GM21360 (cell line): ENCODE data around the gene EXOC6B.

ENCODE experiments used
- ATAC-seq: cut with Tn5 transposase; IDR thresholded peaks from one replicate; pipeline ENCODE4 v1.9.1; 2021; ENCODE audit warnings: mild to moderate bottlenecking, moderate library complexity; ENCODE audit not compliant: unreplicated experiment

Gene EXOC6B

DNA sequence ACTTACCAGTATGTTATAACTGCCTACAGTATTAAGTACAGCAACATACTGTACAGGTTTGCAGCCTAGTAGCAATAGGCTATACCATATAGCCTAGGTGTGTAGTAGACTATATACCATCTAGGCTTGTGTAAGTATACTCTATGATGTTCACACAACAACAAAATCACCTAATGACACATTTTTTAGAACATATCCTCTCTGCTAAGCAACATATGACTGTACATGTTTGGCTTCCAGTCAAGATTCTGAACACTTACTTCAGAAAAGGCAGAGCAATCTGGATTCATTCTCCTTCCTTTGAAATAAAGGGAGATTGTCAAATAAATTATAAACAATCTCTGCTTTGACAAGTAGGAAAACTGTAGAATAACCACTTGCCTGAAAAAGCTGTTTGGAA, 81.8 kb downstream of the EXOC6B start:
- no peak for ATAC-seq

DNA sequence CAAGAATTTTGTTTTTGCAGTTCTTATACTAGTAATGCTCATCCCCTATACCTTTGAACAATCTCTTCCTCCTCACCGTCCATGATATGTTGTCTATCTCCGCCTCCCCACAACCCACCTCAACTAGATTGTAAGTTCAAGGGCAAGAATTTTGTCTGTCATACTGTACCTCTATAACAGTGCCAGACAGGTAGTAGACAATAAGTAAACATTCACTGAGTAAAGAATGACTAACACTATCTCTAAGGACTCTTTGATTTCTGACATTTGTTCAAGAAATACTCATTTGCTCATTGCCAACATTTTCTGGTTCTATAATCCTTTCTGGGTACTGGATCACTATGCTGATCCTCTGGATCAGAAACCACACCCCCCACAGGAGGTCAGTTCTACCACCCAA, 82.4 kb downstream of the EXOC6B start:
- no peak for ATAC-seq

DNA sequence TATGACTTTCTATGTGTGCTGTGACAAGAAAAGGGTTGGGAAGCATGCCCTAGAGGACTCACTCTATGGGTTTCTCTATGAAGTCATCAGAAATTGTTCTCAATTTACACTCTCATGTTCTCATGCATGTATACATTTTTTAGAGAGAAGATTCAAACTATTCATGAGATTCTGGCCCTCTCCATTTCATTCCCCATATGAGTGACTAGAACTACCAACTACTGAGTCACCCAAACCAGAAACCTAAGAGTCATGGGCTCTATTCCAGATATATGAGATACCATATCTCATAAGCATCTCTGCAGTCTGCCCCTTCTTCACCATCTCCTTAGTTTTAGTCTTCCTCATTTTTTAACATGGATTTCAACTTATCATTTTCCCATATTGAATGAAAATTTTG, 87.7 kb downstream of the EXOC6B start:
- no peak for ATAC-seq

DNA sequence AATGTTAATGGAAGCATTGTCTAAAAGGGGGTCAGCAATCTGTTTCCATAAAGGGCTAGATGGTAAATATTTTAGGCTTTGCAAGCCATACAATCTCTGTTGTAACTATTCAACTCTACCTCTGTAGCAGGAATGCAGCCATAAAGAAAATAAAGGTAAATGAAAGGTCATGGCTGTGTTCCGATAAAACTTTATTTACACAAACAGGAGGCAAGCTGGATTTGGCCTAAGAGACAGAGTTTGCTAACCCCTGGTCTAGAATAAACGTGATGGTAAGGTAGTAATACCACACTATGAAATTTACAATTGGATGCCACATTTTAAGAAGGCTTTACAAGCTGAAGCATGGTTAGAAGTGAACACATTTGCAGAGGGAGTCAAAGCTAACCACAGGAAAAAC, 91.4 kb downstream of the EXOC6B start:
- no peak for ATAC-seq

DNA sequence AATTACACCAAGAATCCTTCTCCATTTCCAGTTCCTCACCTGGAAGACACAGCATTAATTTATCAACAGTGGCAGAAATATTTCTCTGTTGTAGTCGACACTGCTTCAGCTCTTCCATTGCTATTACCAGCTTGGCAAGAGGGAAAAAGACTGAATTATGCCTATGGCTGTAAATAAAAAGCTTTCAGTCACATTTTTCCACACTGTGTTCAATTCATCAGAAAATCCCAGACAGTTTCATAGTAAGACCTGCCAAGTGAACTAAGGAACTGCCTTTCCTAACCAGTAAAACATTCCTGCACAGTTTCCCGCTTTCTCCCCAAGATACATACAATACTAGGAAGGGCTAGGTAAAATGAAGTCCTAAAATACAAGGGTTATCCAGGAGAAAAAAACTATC, 94.7 kb downstream of the EXOC6B start:
- no peak for ATAC-seq

DNA sequence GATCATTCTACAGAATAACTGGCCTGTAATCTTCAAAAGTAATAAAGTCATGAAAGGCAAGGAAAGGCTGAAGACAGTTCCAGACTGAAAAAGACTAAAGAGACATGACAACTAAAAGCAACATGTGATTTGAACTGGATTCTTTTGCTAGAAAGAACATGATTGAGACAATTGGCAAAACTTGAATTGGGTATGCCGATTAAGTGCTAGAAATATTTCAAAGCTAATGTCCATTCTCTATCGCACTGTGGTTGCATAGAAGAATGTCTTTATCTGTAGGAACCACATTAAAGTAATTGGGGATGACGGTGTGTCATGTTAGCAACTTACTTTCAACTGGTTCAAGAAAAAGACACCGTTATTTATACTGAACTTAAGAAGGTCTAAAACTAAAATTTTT, 98.5 kb downstream of the EXOC6B start:
- no peak for ATAC-seq

DNA sequence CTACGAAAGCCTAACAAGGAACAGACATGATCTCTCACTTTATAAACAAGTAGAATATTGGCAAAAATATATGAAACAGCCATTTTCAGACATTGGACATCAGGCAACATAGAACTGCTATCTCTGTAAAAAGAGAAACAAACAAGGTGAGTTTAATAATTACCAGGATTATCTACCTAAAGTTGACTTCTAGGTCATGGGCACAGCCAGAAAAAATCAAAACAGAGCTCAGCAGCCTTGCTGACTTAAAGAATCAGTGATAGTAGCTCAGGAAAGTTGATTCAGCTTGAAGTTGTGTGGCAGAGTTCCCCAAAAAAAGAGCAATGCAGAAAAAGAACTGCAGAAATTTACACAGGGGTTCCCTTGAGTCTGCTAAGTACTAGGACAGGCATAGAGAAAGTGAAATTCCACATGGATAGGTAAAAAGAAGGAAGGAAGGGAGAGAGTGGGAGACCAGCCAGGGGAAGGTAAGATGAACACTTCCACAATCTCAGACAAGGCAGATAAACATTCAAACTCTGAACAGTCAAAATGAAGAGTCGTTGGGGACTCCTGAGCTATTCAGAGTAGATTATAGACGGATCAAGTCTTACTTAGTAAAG, 102.0 kb downstream of the EXOC6B start:
- ATAC-seq, result no peak

DNA sequence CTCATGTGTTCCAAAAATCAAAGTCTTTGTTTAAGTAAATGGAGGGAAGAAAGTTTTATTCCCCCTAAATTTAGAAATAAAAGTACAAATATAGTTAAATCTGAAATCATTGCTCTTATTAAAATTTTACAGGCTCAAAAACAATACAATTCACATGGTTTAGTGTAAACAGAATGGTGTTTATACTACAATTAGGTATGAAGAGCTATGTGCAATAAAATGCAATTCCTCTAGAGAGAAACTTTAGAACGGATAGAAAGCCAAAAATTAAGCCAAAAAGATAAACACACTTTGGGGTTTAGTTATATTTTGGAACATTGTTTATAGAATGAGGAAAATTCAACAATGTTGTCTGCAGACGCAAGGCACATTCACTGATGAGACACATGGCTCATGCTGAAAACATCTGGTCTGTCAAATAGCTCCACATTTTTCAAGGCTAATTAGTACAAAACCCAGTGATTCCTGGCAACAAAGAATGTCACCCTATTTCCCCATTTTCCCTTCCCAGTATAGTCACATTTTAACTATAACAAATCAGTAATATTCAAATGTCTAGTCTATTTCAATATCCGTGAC, 103.3 kb downstream of the EXOC6B start:
- ATAC-seq, result no peak

DNA sequence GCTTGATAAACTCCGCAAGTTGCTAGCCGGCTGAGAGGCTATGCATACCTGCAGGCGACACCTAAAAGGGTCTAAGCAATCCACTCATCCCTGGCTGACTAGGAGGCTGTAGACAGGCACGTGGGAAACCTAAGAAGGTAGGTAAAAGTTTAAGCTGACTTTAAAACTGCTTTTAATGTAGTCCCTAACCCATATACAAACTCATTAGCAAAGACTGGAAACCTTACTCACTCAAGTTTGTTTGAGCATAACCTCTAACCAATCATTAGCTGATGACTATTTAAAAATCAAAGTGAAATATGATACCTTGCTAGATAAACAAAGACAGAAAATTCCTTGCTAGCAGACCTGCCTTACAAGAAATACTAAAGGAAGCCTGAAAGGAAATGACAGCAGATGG, 106.4 kb downstream of the EXOC6B start:
- no peak for ATAC-seq

DNA sequence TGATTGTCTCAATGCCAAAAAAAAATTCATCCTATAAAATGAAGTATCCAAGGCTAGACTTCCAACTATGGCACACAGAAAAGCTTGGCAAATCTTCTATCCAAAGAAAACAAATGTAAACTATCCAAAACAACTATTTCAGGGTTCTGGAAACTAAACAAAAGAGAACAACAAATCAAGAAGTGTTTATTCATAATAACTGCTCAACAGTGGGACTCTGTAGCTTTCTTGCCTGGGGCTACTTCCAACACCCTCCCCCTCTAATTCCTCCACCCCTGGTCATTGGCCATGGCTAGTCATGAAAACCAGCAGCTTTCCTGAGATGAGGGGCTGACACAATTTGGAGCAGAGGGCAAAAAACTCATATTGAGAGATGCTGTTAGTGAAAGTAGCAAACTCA, 107.0 kb downstream of the EXOC6B start:
- no peak for ATAC-seq

DNA sequence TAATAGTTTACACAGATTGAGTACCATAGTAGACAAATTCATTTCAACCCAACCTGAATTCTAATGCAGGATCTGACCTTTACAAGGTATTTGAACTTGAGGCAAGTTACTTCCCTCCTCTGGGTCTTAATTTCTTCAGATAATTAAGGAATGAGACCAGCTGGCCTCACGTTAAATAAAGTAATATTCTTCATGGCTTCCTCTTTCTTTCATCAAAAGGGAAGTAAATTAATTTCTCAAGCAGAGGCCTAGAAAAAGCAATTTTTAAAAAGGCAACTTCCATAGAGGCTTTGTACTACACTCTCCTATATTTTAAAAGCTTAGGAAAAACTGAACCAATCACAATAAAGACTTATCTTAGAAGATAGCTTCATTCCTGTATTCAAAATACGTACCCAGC, 109.2 kb downstream of the EXOC6B start:
- no peak for ATAC-seq

DNA sequence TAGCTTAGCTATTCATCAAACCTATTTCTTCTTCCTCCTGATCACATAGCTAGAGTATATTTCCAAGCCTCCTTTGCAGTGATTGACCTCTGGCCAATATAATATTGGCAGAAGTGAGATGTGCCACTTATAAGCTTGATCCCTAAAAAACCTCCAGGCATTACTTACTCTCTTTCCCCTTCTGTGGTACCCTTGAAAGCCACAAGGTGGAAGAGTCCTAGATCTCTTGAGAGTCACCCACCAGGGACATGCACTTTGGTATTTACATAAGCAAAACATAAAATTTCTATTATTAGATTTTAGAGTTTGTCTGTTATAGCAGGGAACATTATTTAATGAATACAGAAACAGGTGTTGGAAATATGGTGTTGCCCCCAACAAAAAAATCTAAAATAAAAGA, 112.0 kb downstream of the EXOC6B start:
- ATAC-seq, result no peak

DNA sequence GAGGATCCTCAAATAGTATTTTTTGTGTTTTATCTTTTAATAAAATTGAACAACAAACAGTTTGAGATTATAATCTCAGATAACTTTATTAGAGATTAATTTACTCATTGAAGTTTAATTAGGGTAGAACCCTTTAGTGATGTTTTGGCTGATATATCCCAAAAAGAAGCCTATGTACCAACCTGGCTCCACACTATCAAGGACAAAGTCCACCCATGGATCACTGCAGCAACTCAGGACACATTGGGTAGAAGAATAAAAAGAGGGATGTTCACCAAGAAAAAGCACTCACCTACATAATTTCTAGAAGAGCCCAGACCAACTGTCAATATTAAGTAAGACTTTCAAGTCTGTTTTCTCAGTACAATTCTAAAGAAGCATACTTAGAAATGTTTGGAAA, 112.9 kb downstream of the EXOC6B start:
- no peak for ATAC-seq

DNA sequence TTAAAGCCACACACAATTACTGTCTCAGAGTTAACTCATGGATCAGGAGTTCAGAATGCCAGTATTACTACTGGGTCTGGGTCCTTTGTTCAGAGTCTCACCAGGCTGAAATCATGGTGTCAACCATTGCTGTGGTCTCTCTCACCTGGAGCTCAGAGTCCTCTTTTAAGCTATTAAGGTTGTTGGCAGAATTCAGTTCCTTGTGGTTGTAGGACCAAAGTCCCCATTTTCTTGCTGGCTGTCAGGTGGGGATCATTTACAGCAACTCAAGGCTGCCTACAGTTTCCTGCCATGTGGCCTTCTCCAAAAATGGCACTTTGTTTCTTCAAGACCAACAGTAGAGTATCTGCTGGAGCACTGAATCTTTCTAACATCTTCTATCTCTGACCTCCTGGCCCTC, 113.5 kb downstream of the EXOC6B start:
- no peak for ATAC-seq

DNA sequence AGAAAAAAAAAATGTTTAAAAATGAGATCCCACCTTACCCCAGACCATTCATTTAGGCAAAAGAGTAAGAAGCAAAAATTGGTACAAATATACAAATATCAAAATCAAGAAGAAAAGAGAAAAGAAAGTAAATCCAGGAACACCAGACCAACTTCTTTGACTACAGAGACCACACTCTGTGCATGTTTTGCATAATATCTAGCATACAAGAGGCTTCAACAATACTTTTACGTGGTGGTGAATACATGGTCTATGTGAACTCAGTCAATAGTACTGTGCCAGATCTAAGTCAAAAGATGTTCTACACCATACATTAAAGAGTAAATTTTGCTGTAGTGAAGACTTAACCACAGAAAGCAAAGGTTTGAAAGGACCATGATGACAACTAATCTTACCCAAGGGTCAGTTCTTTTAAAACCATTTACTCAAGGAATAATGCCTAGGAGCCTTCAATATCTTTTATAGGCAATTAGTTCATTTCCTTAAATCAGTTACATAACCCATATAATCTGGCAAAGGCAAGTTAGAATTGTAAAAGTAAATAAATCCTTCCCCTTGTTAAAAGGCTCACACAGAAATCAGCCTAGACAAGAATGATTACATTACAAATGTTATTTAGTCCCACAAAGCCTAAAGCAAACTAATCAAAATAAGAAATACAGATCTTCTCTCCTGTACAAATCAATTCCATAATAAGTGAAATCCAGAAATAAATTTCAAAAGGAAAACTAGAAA, 115.2 kb downstream of the EXOC6B start:
- no peak for ATAC-seq

DNA sequence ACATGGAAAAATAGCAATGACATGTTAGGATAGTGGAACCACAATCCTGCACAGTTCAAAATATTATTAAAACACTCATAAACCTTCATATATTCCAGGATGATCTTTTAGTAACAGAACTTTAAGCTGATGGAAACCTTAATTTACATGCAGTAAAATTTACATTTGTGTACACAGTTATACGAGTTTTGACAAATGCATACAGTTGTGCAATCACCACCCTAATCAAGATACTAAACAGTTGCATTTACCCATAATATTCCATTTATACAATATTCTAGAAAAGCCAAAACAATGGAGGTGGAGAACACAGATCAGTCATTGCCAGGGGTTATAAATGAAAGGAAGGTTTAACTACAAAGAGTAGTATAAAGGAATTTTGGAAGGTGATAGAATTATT, 117.6 kb downstream of the EXOC6B start:
- no peak for ATAC-seq

DNA sequence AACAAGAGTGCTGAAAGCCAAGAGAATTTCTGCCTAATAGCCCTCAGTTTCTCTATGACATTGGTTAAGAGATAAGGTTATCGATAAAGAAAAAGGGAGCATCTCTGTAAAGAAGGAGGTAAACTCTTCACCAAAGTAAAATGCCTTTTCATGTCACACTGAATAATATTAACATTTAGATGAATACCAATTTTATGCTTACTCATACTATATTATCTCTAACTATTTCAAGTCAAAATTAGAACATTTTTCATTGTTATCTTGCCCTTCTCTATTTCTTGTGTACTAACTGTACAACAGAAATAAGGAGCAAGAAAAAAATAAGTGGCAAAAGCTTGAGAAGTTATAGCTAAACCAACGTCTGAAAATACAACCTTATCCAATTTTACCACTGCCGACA, 127.5 kb downstream of the EXOC6B start:
- ATAC-seq, result no peak

DNA sequence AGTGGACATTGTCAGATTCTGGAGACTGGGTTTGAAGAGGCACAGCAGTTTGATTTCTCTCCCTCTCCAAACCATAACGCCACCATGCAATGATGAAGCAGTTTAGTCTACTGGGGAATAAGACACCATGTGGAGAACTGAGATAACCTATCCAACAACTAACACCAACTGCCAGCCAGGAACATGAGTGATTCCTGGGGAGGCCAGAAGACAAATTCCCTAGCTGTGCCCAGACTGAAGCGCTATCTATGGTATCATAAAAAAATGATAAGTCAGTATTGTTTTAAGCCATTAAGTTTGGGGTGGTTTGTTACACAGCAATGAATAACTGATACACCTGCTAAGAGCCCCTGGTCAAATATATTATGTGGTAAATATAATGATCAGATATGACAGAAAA, 129.3 kb downstream of the EXOC6B start:
- ATAC-seq, result no peak

DNA sequence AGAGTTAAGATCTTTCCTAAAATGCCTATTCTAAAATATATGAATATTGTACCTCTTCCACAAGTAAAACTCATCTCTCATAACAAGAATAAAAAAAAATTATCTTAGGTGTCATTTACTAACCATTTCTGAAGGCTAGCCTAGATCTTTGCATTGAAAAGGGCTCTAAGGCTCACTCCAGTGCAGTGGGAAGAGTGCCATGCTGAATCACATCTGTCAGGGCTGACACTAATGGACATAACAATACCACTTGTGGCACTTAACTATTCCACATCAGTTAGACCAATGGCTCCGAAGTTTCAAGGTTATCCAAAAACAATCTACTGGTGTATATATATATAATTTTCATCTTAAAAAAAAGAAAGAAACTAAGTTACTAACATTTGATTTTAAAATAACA, 130.2 kb downstream of the EXOC6B start:
- ATAC-seq, result no peak

DNA sequence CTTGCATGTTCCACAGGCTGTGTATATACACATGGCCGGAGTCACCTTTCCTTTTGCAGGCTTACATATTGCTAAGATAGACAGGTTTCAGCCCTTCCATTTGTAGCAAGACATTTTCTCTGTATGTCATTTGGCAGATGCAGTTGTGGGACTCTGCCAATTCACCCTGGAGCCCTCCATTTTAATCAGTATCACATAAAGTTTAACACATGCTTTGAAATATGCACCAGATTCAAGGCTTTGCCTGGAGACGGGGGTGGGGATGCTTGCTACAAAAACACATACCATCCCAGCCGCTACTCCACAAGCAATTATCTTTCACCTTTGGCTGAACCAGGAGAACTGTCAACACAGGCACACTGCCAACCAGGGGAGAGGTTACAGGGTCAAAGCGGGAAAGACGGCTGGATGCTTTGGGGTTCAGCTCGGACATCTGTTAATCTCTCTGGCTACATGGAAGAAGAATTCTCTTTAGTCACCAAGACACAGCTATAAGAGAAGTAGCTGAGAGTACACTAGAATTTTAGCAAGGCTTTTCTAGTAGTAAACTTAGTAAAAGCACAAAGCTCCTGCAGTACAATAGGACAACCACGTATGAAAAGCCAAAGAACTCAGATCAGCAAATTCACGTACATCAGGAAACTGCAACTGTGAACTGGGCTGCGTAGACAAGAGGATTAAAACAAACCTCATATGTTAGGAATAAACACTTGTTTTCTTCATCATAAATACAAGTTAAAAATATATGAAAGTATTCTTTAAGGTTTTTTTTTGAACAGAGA, 130.9 kb downstream of the EXOC6B start:
- ATAC-seq, result no peak

DNA sequence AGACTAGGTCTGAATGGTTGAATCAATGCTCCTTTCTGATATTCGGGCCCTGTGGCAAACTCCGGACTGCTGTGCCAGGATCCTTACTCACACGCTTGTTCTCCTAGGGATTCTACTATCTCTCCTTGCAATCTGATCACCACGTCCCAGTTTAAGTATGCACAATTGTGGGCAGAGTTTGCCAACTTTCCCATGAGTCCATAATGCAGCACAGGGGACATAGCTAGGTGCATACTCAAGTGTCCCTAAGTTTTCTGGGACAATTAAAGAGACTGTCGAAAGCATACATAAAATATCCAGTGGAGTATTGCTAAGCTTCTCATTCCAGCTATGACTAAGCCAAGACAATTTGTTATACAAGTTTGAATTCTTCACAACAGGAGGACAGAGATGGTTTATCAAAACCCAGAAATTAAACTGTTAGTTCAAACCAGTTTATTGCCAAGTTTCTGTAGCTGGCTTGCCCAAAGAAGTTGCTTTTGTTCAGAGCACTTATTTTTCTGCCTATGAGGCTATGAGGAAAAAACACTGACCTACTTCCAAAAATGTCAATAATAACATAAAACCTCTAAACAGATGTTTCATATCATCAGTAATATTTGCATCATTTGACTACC, 136.1 kb downstream of the EXOC6B start:
- ATAC-seq, result no peak
